Adrenal gland (tissue), 12 donors: ENCODE data around the gene GPT2. TPM values are rescaled to one million over a fixed set of nuclear protein-coding genes. Genes with fewer than 3 reads are reported as not detected.

Source experiments
- DNase-seq, 7 donors: peaks; one replicate each; pipeline ENCODE4 v3.0.0-alpha.2; 2019 to 2020
- H3K27ac ChIP-seq, 5 donors: fragments of 200-600 bp; sonication (generic) in 4 of 5; 1 replicate in 3 of 5; 2 replicates in 2 of 5; pipeline versions ENCODE4 v1.5.1 to v1.8.0; 2016 to 2020; ENCODE audit warnings: mild to moderate bottlenecking in 1 of 5
- H3K27me3 ChIP-seq: fragments of 200-600 bp; 2 replicates; pipeline ENCODE4 v1.8.0; 2021
- H3K36me3 ChIP-seq, 2 donors: fragments of 200-600 bp; replicated peaks in 1 of 2; 1 replicate in 1 of 2; 2 replicates in 1 of 2; pipeline versions ENCODE4 v1.5.1 to v1.8.0; 2018 to 2022
- H3K4me1 ChIP-seq, 2 donors: fragments of 200-600 bp; replicated peaks in 1 of 2; 1 replicate in 1 of 2; 2 replicates in 1 of 2; pipeline versions ENCODE4 v1.5.1 to v1.8.0; 2018 to 2021
- H3K4me3 ChIP-seq, 4 donors: fragments of 200-600 bp; sonication (generic) in 3 of 4; one replicate each; pipeline ENCODE4 v1.5.1; 2016 to 2018
- H3K9me3 ChIP-seq, 3 donors: fragments of 200-600 bp; sonication (generic) in 1 of 3; replicated peaks in 1 of 3; 1 replicate in 2 of 3; 2 replicates in 1 of 3; pipeline versions ENCODE4 v1.5.1 to v1.8.0; 2016 to 2021
- POLR2A ChIP-seq, 2 donors: fragments of 450-650 bp; IDR thresholded peaks; one replicate each; pipeline ENCODE4 v1.6.1; 2017; ENCODE audit warnings: antibody characterized with exemption in 2 of 2, mild to moderate bottlenecking in 2 of 2, moderate library complexity in 1 of 2
- WGBS, 4 donors: extraction: QIAGEN DNeasy Blood & Tissue Kit in 2 of 4; methylation state at CpG; one replicate each; pipeline versions ENCODE4 v1.1.5 to v1.1.7; 2013 to 2017; 5-methylcytosine and 5-hydroxymethylcytosine counted together
- intact Hi-C, 2 donors: fragments of 100-400 bp; cut with DNase I; formaldehyde crosslinking; loops; one replicate each; pipeline versions ENCODE4 v1.14.1 to v1.15.0; 2022 to 2023
- polyA plus RNA-seq, 3 donors: library from polyadenylated mRNA; stranded (reverse); fragments of 200-250 nt in 2 of 3; fragments of 350-450 nt in 1 of 3; fragmentation: Illumina TruSeq in 1 of 3; extraction: RNeasy Lipid Tissue Mini Kit (QIAGEN cat#74804) in 1 of 3; gene quantifications; one replicate each; pipeline ENCODE4 v1.2.3, GENCODE V29; 2013 to 2014
- total RNA-seq, 9 donors: library from RNA; depleted of rRNA in 4 of 9; stranded (reverse); fragments of >200 nt in 4 of 9; fragments of 120-200 nt in 1 of 9; fragmentation: NEBNext Ultra II Directional in 1 of 9; extraction: Animal tissue kit (Norgen Biotek cat#: 25700) in 1 of 9; gene quantifications; one replicate each; pipeline versions ENCODE4 v1.1.0 to v1.2.4, GENCODE V29; 2013 to 2023
- TF ChIP-seq, protein P1 (sequence below), 6 experiments: fragments of 450-650 bp in 4 of 6; fragments of 200-600 bp in 2 of 6; sonication (generic) in 1 of 6; IDR thresholded peaks; 1 replicate in 5 of 6; 2 replicates in 1 of 6; pipeline versions ENCODE4 v1.5.1 to v1.8.0; 2016 to 2021; ENCODE audit warnings: antibody characterized with exemption in 6 of 6, mild to moderate bottlenecking in 2 of 6, moderate library complexity in 1 of 6
- donor health status: healthy with polysubstance abuse.
- donor health status: Bipolar disorder and iron deficiency.
- donor health status: DM: yes; HTN: yes; CAD: no.
- donor health status: DM: no; HTN: no; CAD: no.
- donor health status: DM: no; HTN: no; CAD: no.
- donor health status: DM: yes; HTN: yes; CAD: no.

Gene GPT2
- total and polyA plus RNA-seq, 12 donors, result 10.3 to 70.8 (median 21.2) TPM

DNA sequence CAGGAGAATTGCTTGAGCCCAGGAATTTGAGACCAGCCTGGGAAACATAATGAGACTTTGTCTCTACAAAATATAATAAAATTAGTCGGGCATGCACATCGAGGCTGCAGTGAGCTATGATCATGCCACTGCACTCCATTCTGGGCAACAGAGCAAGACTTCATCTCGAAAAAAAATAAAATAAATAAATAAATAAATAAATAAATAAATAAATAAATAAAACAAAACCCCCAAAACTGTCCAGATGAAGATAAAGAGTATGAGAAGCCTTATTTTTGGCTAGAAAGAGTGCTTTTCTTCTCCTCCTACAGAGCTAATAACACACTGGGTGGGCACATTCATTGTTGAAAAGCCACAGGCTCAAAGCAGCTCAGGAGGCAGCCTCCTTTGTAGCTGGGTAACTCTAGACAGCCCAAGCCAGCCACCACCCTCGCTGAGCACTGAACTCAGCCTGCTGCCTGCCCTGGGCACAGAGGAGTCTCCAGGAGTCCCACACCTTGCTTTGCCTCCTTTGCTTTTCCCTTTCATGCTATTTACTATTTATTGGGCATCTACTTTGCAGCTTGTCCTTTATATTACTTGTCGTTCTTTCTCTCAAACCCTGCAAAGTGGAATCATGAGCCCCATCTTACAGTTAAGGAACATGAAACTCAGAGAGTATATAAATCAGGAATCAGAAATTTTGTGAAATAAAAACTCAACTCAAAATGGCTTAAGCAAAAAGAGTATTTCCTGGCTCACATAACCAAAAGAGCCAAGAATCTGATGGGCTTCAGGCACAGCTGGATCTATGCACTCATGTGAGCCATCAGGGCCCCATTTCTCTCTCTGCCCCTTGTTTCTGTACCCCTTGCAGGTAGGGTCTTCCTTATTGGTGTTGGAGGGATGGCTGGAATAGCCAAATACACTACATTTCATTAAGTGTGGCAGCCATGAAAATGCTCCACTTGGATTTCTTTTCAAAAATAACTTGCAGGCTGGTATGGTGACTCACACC is 35.1 kb upstream of the GPT2 start:
- WGBS, 4 donors, result 66 to 74% (median 69%) methylated on average over 5 of the region's 5 CpGs

DNA sequence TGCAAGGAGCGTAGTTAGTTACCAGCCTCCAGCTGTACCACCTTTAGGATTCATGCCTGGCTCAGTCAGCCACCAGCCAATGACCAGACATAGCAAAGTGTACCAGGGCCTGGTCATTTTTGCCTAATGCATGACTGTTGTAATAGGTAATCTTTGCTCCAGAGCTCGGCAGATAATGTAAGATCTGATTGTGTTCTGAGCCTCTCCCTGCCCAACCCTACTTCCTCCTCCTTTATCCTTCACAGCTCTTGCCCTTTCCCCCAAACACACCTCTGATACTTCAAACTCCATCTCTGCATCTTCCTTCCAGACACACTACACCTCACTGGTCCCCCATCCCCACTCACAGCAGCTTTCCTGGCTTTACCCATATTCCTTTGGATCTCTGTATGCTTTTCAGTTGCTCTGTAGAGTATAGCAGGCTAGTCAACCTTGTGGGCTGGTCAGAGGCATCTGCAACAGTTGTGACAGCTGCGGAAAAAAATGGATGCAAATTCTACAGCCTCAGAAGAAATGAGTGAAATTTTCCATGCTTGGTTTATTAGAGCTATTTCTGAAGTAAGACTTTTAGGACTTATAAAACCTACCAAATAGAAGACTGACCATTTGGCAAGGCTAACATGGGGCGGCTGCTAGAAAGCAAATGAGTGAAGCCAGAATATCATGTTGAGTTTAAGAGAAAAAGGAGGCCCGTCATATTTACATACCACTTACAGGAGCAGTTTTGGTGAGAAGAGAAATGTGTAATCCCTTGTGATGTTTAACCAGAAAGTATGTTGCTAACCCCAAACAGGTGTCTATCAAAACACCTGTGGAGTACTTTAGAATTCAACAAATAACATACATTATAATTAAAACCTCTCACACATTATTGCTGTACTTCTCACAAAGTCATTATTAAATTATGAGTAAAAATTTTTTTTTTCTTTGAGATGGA is 33.3 kb upstream of the GPT2 start:
- TF ChIP-seq, protein P1, sequence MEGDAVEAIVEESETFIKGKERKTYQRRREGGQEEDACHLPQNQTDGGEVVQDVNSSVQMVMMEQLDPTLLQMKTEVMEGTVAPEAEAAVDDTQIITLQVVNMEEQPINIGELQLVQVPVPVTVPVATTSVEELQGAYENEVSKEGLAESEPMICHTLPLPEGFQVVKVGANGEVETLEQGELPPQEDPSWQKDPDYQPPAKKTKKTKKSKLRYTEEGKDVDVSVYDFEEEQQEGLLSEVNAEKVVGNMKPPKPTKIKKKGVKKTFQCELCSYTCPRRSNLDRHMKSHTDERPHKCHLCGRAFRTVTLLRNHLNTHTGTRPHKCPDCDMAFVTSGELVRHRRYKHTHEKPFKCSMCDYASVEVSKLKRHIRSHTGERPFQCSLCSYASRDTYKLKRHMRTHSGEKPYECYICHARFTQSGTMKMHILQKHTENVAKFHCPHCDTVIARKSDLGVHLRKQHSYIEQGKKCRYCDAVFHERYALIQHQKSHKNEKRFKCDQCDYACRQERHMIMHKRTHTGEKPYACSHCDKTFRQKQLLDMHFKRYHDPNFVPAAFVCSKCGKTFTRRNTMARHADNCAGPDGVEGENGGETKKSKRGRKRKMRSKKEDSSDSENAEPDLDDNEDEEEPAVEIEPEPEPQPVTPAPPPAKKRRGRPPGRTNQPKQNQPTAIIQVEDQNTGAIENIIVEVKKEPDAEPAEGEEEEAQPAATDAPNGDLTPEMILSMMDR (IDR thresholded peaks at IDR 0.05), result no peak
- no peak for TF ChIP-seq POLR2A (IDR thresholded peaks at IDR 0.05)
- no peak for DNase-seq
- Histone ChIP-seq H3K36me3 (no peaks in the 10 kb centered on the region), H3K4me1 (no peaks in the 10 kb centered on the region), H3K27me3 (no peaks in the 10 kb centered on the region), H3K9me3 (no peaks in the 10 kb centered on the region), H3K27ac (no peak overlapping the region), H3K4me3 (no peak overlapping the region)
- intact Hi-C loops, result loop anchor here (5.0 to 10.0 kb wide), 3 partner anchors 61 to 1314 kb away; no protein-coding TSS in a partner anchor
- 73 to 84% (median 81%) methylated on average over 5 of the region's 5 CpGs for WGBS, 4 donors

More for the DNA sequence above, 35.1 kb upstream of the GPT2 start:
- no peak for DNase-seq
- H3K4me3 ChIP-seq, result no peak overlapping the region
- intact Hi-C loops, result no loop called here
- no peaks in the 10 kb centered on the region for H3K9me3 ChIP-seq
- H3K27me3 ChIP-seq, result no peaks in the 10 kb centered on the region
- H3K27ac ChIP-seq, result no peak overlapping the region
- no peaks in the 10 kb centered on the region for H3K36me3 ChIP-seq
- TF ChIP-seq POLR2A (IDR thresholded peaks at IDR 0.05), result no peak
- TF ChIP-seq, protein P1 (IDR thresholded peaks at IDR 0.05), result no peak
- no peaks in the 10 kb centered on the region for H3K4me1 ChIP-seq

DNA sequence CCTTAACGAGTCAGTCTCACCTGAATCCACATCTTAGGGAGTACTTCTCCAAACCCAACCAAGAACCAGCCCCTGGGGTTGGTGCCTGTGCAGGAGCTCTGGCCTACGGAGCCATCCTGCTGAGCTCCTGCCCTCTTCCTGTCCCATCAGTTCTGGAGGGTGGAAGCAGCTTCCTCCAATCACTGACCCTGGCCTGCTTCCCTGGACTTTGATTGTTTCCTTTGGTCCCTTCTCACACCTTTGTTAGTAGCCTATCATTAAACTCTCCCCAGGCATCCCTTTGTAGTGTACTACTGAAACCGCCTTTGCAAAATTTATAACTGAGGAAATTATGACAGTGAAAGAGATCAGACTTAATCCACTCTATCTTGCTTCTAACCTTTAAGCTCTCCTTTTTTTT is 32.0 kb upstream of the GPT2 start:
- Histone ChIP-seq H3K9me3 (no peaks in the 10 kb centered on the region), H3K27me3 (no peaks in the 10 kb centered on the region), H3K27ac (no peak overlapping the region), H3K4me1 (no peaks in the 10 kb centered on the region), H3K4me3 (no peak overlapping the region), H3K36me3 (no peaks in the 10 kb centered on the region)
- TF ChIP-seq POLR2A (IDR thresholded peaks at IDR 0.05), result no peak
- TF ChIP-seq, protein P1 (IDR thresholded peaks at IDR 0.05), result no peak
- no peak for DNase-seq
- WGBS, 4 donors, result 62 to 79% (median 73%) methylated on average over 3 of the region's 3 CpGs
- intact Hi-C loops, result loop anchor here (5.0 to 10.0 kb wide), 3 partner anchors 60 to 1313 kb away; no protein-coding TSS in a partner anchor
